ENCODE measurements around the gene MIOX. TPM values are rescaled to one million over a fixed set of nuclear protein-coding genes. Genes with fewer than 3 reads are reported as not detected.

Gene MIOX
- total and polyA plus RNA-seq, 2 of the 13 experiments (the other 11 are each of a cell fraction or from before 2014, with no cell fraction given), result 1.5 to 2.9 TPM

GRCh38 chr22:50525104-50525857 is 38.6 kb downstream of the MIOX start, which contains the start of gene SCO2 (continued):
- peak; percentile 22; the same call in 1 of the 2 replicates for TF ChIP-seq RERE (CRISPR knock-in tag; IDR thresholded peaks at IDR 0.05; ENCODE audit: low read depth)
- TF ChIP-seq STAG1 (CRISPR knock-in tag; IDR thresholded peaks at IDR 0.05), result peak; percentile 39; the same call in 1 of the 2 replicates
- TF ChIP-seq ZNF598 (CRISPR knock-in tag; IDR thresholded peaks at IDR 0.05; ENCODE audit: borderline replicate concordance), result peak; percentile 91
- TF ChIP-seq, protein P1, sequence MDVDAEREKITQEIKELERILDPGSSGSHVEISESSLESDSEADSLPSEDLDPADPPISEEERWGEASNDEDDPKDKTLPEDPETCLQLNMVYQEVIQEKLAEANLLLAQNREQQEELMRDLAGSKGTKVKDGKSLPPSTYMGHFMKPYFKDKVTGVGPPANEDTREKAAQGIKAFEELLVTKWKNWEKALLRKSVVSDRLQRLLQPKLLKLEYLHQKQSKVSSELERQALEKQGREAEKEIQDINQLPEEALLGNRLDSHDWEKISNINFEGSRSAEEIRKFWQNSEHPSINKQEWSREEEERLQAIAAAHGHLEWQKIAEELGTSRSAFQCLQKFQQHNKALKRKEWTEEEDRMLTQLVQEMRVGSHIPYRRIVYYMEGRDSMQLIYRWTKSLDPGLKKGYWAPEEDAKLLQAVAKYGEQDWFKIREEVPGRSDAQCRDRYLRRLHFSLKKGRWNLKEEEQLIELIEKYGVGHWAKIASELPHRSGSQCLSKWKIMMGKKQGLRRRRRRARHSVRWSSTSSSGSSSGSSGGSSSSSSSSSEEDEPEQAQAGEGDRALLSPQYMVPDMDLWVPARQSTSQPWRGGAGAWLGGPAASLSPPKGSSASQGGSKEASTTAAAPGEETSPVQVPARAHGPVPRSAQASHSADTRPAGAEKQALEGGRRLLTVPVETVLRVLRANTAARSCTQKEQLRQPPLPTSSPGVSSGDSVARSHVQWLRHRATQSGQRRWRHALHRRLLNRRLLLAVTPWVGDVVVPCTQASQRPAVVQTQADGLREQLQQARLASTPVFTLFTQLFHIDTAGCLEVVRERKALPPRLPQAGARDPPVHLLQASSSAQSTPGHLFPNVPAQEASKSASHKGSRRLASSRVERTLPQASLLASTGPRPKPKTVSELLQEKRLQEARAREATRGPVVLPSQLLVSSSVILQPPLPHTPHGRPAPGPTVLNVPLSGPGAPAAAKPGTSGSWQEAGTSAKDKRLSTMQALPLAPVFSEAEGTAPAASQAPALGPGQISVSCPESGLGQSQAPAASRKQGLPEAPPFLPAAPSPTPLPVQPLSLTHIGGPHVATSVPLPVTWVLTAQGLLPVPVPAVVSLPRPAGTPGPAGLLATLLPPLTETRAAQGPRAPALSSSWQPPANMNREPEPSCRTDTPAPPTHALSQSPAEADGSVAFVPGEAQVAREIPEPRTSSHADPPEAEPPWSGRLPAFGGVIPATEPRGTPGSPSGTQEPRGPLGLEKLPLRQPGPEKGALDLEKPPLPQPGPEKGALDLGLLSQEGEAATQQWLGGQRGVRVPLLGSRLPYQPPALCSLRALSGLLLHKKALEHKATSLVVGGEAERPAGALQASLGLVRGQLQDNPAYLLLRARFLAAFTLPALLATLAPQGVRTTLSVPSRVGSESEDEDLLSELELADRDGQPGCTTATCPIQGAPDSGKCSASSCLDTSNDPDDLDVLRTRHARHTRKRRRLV (CRISPR knock-in tag; IDR thresholded peaks at IDR 0.05), result peak; percentile 77; the same call in 1 of the 2 replicates
- no peak for TF ChIP-seq EHMT2 (IDR thresholded peaks at IDR 0.05; ENCODE audit: borderline replicate concordance, low read depth, low read length)
- TF ChIP-seq MXD4 (CRISPR knock-in tag; IDR thresholded peaks at IDR 0.05), result peak; percentile 62
- peak; percentile 46; the same call in 1 of the 2 replicates for TF ChIP-seq HBP1 (CRISPR knock-in tag; IDR thresholded peaks at IDR 0.05; ENCODE audit: low read depth)
- 0 out of 2 replicates have a peak, but pooled peaks have one; percentile 31 for TF ChIP-seq ZBTB42 (CRISPR knock-in tag; IDR thresholded peaks at IDR 0.05)
- no peak for TF ChIP-seq IRF1 (CRISPR knock-in tag; IDR thresholded peaks at IDR 0.05; ENCODE audit: low read depth)
- TF ChIP-seq, protein P2, sequence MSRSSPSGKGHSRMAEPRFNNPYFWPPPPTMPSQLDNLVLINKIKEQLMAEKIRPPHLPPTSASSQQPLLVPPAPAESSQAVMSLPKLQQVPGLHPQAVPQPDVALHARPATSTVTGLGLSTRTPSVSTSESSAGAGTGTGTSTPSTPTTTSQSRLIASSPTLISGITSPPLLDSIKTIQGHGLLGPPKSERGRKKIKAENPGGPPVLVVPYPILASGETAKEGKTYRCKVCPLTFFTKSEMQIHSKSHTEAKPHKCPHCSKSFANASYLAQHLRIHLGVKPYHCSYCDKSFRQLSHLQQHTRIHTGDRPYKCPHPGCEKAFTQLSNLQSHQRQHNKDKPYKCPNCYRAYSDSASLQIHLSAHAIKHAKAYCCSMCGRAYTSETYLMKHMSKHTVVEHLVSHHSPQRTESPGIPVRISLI (CRISPR knock-in tag; IDR thresholded peaks at IDR 0.05; ENCODE audit: borderline replicate concordance), result no peak
- peak; percentile 23 for TF ChIP-seq YY1 (IDR thresholded peaks at IDR 0.05; ENCODE audit: insufficient read depth, insufficient replicate concordance, low read depth, low read length)
- TF ChIP-seq RCOR2 (CRISPR knock-in tag; IDR thresholded peaks at IDR 0.05), result no peak
- peak; percentile 47; the same call in 1 of the 2 replicates for TF ChIP-seq DNMT3B (CRISPR knock-in tag; conservative IDR thresholded peaks at IDR 0.05)
